HepG2 (cell line): ENCODE data around the gene CERS6. TPM values are rescaled to one million over a fixed set of nuclear protein-coding genes. Genes with fewer than 3 reads are reported as not detected.
A peak's percentile ranks its signal among the peaks of the same experiment; 100 is the strongest.

Source experiments
- BCL6 ChIP-seq: IDR thresholded peaks from 2 replicates; pipeline ENCODE4 v1.6.1; 2016; ENCODE audit warnings: missing genetic modification reagents, missing compliant biosample characterization
- CHCHD3 ChIP-seq: sonication (generic); formaldehyde crosslinking; IDR thresholded peaks from 2 replicates; pipeline ENCODE4 v1.8.0; 2022; ENCODE audit warnings: mild to moderate bottlenecking, missing genetic modification reagents, moderate library complexity
- EP300 ChIP-seq, 3 experiments: sonication (generic) in 1 of 3; formaldehyde crosslinking in 1 of 3; IDR thresholded peaks; 2 replicates each; pipeline versions ENCODE4 v1.5.1 to v1.6.1; 2011 to 2020; ENCODE audit warnings: low read depth in 2 of 3, low read length in 2 of 3, borderline replicate concordance in 1 of 3, improper control_type of control experiment in 1 of 3, mild to moderate bottlenecking in 1 of 3, missing genetic modification reagents in 1 of 3, moderate library complexity in 1 of 3
- ETV5 ChIP-seq: IDR thresholded peaks from 2 replicates; pipeline ENCODE4 v1.6.1; 2018; ENCODE audit warnings: missing biosample characterization, missing genetic modification reagents, inconsistent platforms, borderline replicate concordance
- FOSL1 ChIP-seq: sonication (generic); formaldehyde crosslinking; IDR thresholded peaks from 2 replicates; pipeline ENCODE4 v1.9.0; 2021; ENCODE audit warnings: missing genetic modification reagents, borderline replicate concordance
- FOXA1 ChIP-seq, 2 experiments: fragments of 450-650 bp in 1 of 2; sonication (generic) in 1 of 2; formaldehyde crosslinking in 1 of 2; IDR thresholded peaks; 2 replicates each; pipeline versions ENCODE4 v1.4.0 to v1.6.1; 2016 to 2020; ENCODE audit warnings: missing genetic modification reagents in 1 of 2
- MED1 ChIP-seq: sonication (generic); formaldehyde crosslinking; IDR thresholded peaks from 2 replicates; pipeline ENCODE4 v1.4.0; 2020; ENCODE audit warnings: missing genetic modification reagents
- MIER2 ChIP-seq: IDR thresholded peaks from 2 replicates; pipeline ENCODE4 v1.6.1; 2016; ENCODE audit warnings: missing biosample characterization, missing genetic modification reagents
- NAIF1 ChIP-seq: sonication (generic); formaldehyde crosslinking; IDR thresholded peaks from 2 replicates; pipeline ENCODE4 v1.5.0; 2020; ENCODE audit warnings: mild to moderate bottlenecking, missing genetic modification reagents, borderline replicate concordance
- RXRB ChIP-seq: IDR thresholded peaks from 2 replicates; pipeline ENCODE4 v1.6.1; 2016; ENCODE audit warnings: borderline replicate concordance, missing genetic modification reagents, missing compliant biosample characterization
- STAT5B ChIP-seq: sonication (generic); formaldehyde crosslinking; IDR thresholded peaks from 2 replicates; pipeline ENCODE4 v1.4.0; 2020; ENCODE audit warnings: missing genetic modification reagents
- ZBTB7B ChIP-seq: sonication (generic); formaldehyde crosslinking; IDR thresholded peaks from 2 replicates; pipeline ENCODE4 v1.4.0; 2020; ENCODE audit warnings: missing genetic modification reagents
- ZNF101 ChIP-seq: sonication (generic); formaldehyde crosslinking; IDR thresholded peaks from 2 replicates; pipeline ENCODE4 v1.4.0; 2020; ENCODE audit warnings: mild to moderate bottlenecking, low read depth, missing genetic modification reagents, borderline replicate concordance
- ZNF678 ChIP-seq: sonication (generic); formaldehyde crosslinking; IDR thresholded peaks from 2 replicates; pipeline ENCODE4 v1.4.0; 2020; ENCODE audit warnings: mild to moderate bottlenecking, missing genetic modification reagents
- ZNF710 ChIP-seq: sonication (generic); formaldehyde crosslinking; IDR thresholded peaks from 2 replicates; pipeline ENCODE4 v1.5.0; 2020; ENCODE audit warnings: mild to moderate bottlenecking, missing genetic modification reagents, borderline replicate concordance
- polyA plus RNA-seq, 8 experiments: library from polyadenylated mRNA; depleted of rRNA in 3 of 8; stranded (reverse) in 7 of 8; unstranded in 1 of 8; fragments of >200 nt; fragmentation: Illumina TruSeq in 4 of 8; extraction: Trizol in 4 of 8; gene quantifications; 2 replicates each; pipeline versions ENCODE4 v1.2.1 to v1.2.3, GENCODE V29; 2011 to 2016; ENCODE audit warnings: low read depth in 4 of 8, missing spikeins in 1 of 8, mixed read lengths in 1 of 8; ENCODE audit not compliant: insufficient read depth in 1 of 8
- total RNA-seq, 5 experiments: library from RNA; depleted of rRNA; stranded (reverse); fragments of >200 nt; fragmentation: Illumina TruSeq; extraction: Trizol; gene quantifications; 2 replicates each; pipeline ENCODE4 v1.2.3, GENCODE V29; 2016; ENCODE audit warnings: low read depth in 1 of 5
- TF ChIP-seq, protein P1 (sequence below): IDR thresholded peaks from 2 replicates; pipeline ENCODE4 v1.6.1; 2016; ENCODE audit warnings: low read depth
- TF ChIP-seq, protein P2 (sequence below): sonication (generic); formaldehyde crosslinking; IDR thresholded peaks from 2 replicates; pipeline ENCODE4 v1.4.0; 2020; ENCODE audit warnings: missing genetic modification reagents
- TF ChIP-seq, protein P3 (sequence below): IDR thresholded peaks from 2 replicates; pipeline ENCODE4 v1.4.0; 2020; ENCODE audit warnings: mild to moderate bottlenecking, missing genetic modification reagents

CERS6 gene
- total and polyA plus RNA-seq, 2 of the 13 experiments (the other 11 are each of a cell fraction or from before 2014, with no cell fraction given) = 10.1 to 20.3 TPM

GRCh38 chr2:168467729-168468128 lies 11.7 kb downstream of the CERS6 start (continued):
- TF ChIP-seq FOXA1 (IDR thresholded peaks at IDR 0.05) (no peak), FOXA1 (CRISPR knock-in tag; IDR thresholded peaks at IDR 0.05) (peak; percentile 69), ZNF101 (CRISPR knock-in tag) (no peak), STAT5B (CRISPR knock-in tag) (no peak), BCL6 (CRISPR knock-in tag) (peak; percentile 28; the same call in 1 of the 2 replicates), MIER2 (peak; percentile 36; the same call in 1 of the 2 replicates), ETV5 (no peak), ZNF710 (CRISPR knock-in tag) (peak; percentile 36; the same call in 1 of the 2 replicates), RXRB (CRISPR knock-in tag) (peak; percentile 55; the same call in 1 of the 2 replicates), ZBTB7B (CRISPR knock-in tag) (no peak), ZNF678 (CRISPR knock-in tag) (no peak), CHCHD3 (CRISPR knock-in tag) (no peak), NAIF1 (CRISPR knock-in tag) (no peak; the same call in 1 of the 2 replicates), FOSL1 (CRISPR knock-in tag) (no peak), EP300 (IDR thresholded peaks at IDR 0.05; ENCODE audit: low read depth in 2 of 2, low read length in 2 of 2) (peak in 1 of 2 experiments; percentile 61; a peak in 1 of 4 replicates), EP300 (CRISPR knock-in tag; IDR thresholded peaks at IDR 0.05; ENCODE audit: borderline replicate concordance) (no peak), MED1 (CRISPR knock-in tag) (0 out of 2 replicates have a peak, but pooled peaks have one; percentile 17)
- TF ChIP-seq, protein P1, sequence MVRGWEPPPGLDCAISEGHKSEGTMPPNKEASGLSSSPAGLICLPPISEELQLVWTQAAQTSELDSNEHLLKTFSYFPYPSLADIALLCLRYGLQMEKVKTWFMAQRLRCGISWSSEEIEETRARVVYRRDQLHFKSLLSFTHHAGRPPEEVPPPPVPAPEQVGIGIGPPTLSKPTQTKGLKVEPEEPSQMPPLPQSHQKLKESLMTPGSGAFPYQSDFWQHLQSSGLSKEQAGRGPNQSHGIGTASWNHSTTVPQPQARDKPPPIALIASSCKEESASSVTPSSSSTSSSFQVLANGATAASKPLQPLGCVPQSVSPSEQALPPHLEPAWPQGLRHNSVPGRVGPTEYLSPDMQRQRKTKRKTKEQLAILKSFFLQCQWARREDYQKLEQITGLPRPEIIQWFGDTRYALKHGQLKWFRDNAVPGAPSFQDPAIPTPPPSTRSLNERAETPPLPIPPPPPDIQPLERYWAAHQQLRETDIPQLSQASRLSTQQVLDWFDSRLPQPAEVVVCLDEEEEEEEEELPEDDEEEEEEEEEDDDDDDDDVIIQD (CRISPR knock-in tag) = peak; percentile 70; the same call in 1 of the 2 replicates
- TF ChIP-seq, protein P2, sequence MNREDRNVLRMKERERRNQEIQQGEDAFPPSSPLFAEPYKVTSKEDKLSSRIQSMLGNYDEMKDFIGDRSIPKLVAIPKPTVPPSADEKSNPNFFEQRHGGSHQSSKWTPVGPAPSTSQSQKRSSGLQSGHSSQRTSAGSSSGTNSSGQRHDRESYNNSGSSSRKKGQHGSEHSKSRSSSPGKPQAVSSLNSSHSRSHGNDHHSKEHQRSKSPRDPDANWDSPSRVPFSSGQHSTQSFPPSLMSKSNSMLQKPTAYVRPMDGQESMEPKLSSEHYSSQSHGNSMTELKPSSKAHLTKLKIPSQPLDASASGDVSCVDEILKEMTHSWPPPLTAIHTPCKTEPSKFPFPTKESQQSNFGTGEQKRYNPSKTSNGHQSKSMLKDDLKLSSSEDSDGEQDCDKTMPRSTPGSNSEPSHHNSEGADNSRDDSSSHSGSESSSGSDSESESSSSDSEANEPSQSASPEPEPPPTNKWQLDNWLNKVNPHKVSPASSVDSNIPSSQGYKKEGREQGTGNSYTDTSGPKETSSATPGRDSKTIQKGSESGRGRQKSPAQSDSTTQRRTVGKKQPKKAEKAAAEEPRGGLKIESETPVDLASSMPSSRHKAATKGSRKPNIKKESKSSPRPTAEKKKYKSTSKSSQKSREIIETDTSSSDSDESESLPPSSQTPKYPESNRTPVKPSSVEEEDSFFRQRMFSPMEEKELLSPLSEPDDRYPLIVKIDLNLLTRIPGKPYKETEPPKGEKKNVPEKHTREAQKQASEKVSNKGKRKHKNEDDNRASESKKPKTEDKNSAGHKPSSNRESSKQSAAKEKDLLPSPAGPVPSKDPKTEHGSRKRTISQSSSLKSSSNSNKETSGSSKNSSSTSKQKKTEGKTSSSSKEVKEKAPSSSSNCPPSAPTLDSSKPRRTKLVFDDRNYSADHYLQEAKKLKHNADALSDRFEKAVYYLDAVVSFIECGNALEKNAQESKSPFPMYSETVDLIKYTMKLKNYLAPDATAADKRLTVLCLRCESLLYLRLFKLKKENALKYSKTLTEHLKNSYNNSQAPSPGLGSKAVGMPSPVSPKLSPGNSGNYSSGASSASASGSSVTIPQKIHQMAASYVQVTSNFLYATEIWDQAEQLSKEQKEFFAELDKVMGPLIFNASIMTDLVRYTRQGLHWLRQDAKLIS (CRISPR knock-in tag) = no peak
- TF ChIP-seq, protein P3, sequence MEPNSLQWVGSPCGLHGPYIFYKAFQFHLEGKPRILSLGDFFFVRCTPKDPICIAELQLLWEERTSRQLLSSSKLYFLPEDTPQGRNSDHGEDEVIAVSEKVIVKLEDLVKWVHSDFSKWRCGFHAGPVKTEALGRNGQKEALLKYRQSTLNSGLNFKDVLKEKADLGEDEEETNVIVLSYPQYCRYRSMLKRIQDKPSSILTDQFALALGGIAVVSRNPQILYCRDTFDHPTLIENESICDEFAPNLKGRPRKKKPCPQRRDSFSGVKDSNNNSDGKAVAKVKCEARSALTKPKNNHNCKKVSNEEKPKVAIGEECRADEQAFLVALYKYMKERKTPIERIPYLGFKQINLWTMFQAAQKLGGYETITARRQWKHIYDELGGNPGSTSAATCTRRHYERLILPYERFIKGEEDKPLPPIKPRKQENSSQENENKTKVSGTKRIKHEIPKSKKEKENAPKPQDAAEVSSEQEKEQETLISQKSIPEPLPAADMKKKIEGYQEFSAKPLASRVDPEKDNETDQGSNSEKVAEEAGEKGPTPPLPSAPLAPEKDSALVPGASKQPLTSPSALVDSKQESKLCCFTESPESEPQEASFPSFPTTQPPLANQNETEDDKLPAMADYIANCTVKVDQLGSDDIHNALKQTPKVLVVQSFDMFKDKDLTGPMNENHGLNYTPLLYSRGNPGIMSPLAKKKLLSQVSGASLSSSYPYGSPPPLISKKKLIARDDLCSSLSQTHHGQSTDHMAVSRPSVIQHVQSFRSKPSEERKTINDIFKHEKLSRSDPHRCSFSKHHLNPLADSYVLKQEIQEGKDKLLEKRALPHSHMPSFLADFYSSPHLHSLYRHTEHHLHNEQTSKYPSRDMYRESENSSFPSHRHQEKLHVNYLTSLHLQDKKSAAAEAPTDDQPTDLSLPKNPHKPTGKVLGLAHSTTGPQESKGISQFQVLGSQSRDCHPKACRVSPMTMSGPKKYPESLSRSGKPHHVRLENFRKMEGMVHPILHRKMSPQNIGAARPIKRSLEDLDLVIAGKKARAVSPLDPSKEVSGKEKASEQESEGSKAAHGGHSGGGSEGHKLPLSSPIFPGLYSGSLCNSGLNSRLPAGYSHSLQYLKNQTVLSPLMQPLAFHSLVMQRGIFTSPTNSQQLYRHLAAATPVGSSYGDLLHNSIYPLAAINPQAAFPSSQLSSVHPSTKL = peak; percentile 80
